AML-193 (cell line): ENCODE measurements around the gene TAF1A.
A peak's percentile ranks its signal among the peaks of the same experiment; 100 is the strongest.
"Not testable (repeated sequence)": the region's sequence is repeated elsewhere in the genome, so short reads cannot be mapped to it uniquely, and the experiment has no call there.

Experiments
- DNase-seq, 2 experiments: peaks; one replicate each; lab custom pipeline; 2025; lab: John Stamatoyannopoulos, UW

The TAF1A gene

DNA sequence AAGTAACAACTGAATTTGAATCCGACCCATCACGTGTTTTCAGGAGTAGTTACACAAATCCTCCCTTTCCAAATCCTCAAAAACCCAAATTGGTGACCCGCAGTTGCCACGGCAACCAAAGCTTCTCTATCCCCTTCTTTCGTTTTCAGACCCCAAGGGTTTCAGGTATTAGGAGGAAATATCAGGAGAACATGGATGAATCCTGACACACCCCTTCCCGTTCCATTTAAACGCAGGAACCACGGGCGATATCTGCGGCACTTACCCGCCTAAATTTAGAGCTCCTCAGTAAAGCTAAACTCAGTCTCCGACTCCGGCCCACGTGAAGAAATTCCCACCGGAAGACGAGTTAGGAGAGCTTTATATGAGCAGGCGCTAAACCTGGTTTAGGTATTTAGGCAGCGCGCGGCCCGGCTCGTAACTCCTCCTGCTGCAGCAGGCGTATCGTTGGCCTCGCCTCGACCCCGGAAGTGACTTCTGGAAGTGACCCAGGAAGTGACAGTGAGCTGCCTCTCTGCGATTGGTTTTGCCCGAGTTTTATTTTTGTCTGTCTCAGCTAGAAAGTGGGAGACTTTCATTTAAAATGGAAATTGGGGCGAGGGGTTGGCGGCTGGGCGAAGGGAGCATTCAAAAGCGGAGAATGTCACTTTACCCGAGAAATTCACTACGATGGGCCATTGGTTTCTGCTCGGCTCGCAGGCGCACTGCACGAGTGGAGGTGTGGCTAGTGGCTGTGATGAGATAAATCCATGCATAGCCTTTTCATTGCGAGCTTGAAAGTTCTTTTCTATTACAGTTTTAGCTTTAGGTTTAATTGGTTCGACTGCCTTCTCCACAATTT lies at the start of gene TAF1A:
Gene TAF1A (minus strand): TSS at position 472 of the 841 bp plus-strand sequence.
- DNase-seq = peak; percentile 73 to 81

DNA sequence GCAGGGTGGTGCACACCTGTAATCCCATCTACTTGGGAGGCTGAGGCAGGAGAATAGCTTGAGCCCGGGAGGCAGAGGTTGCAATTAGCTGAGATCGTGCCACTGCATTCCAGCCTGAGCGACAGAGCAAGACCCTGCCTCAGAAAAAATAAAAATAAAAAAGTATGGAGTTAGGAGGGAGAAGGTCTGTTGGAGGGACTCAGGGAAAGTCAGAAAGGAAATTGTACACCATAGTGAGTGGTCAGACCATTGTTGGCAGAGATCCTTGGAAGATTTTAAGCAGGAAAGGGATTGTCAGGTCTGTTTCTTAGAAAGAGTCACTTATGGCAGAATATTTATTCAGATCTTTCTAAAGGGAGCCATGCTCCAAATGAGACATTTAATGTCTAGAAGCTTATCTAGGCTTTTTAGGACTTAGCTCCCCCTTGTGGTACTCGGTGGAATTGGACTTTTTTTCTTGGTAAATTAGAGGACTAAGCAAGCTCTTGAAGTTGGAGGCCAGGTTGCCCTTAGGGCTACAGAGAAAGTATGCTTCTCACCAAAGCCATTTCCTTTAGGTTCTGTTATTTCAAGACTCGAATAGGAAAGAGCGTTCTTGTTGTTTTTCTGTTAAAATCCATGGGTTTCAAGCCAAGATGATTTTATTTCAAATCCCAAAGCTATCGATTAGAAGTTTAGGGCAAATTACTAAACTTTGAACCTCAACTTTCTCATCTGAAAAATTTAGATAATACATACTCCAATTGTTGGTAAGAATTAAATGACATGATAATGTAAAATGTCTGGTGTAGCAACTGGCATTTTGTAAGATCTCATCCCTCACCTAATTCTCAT lies 44.7 kb upstream of the TAF1A start:
- peak; percentile 82 to 88 for DNase-seq

DNA sequence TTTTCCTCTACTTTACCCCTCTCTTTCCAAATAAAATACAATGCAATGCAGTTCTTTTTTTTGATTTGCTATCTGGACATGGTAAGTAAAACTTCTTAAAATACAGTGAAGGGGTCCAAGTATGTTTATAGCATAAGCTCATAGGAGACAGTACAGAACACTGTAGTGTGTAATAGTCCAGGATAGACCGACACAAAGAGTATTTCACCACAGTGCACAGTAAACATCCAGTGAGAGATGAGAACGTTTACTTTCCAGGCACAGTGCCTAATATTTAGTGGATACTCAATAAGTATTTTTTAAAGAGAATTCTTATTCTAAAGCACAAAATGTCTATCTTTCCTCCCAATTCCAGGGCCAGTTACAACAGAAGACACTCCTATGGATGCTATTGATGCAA lies 43.0 kb upstream of the TAF1A start:
- no peak for DNase-seq

DNA sequence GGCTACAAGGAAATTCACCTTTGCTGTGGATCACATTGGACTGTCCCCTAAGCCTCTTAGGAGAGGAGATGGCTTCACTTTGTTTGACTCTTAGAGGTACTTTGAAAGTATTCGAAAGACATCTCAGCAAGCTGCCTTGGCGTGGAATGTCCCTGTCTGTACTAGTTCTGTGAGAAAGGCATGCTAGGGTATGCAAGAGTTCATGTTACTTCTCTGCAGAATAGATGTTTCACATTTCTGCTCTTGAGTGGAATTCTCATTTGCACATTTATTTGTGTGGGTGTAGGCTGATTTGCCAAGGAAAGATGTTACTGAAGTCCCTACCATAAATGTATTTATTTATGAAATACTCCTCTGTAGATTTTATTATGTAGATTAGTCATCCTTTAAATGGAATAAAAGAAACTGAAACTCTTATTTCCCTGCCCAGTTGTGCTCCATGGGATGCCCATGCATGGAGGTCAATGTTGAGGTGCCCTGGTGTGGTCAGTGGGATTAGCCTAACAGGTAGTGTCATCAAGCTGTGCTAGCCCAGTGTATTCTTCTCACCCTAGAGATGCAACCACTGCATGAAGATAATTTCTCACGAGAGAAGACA lies 42.0 kb upstream of the TAF1A start:
- DNase-seq = no peak

DNA sequence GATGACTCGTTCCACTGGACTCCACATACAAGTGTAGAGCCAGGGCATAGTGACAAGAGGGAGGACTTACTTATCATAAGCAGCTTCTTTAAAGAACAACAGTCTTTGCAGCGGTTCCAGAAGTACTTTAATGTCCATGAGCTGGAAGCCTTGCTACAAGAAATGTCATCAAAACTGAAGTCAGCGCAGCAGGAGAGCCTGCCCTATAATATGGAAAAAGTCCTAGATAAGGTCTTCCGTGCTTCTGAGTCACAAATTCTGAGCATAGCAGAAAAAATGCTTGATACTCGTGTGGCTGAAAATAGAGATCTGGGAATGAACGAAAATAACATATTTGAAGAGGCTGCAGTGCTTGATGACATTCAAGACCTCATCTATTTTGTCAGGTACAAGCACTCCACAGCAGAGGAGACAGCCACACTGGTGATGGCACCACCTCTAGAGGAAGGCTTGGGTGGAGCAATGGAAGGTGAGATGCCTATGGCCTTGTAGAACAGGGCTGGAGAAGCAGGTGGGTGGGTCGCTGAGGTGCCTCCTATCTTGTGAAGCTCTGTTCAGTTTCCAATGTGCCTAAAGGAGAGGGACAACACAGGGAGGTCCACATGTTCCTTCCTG lies 40.3 kb upstream of the TAF1A start:
- no peak for DNase-seq

DNA sequence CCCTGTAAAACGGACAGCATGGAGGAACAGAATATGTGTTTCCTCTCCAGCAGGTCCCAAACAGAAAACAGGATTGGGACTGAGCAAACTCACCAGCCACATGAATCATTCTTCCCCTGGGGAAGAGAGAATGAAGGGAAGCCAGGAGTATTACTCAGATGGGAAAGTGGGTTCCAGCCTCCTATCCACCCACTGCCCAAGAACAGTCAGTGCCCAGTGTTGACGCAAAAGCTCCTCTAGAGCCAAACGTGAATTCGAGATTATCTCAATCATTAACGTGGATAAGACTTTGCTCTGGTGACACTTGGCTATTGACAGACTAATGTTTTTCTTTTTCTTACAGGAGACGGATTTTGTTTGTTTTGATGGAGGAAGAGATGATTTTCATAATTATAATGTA lies 37.5 kb upstream of the TAF1A start:
- DNase-seq = no peak

DNA sequence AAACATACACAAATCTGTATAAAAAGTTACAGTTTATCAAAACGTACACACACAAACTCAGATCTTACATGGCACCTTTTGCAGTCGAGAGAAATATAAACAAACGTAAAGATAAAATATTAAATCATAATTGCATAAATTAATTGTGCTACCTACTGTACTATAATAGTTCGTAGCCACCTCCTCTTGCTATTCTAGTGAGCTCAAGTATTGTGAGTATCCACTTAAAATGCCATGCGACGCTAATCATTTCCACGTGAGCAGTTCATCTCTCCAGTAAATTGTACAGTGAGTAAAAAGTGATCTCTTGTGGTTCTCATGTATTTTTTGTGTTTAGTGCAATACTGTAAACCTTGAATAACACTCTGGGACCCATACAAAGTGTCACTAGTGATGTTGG lies 34.5 kb upstream of the TAF1A start:
- DNase-seq = no peak

DNA sequence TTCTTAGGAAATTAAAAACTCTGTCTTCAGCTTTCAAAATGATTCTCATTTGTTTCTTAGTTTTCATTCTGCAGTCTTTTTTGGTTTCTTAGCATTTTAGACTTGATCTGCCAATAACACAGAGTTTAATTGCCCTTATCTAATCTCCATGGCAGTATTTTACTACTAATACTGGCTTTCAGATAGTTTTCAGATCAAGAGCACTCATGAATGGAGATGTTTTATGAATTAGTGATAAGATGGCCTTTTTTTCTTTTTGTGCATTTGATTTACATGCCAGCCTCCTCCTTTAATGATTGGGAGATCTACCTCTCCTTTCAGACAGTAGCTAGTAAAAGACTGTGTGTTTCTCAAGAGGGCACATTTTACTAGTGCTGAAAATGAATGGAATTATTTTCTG lies 33.7 kb upstream of the TAF1A start:
- no peak for DNase-seq

DNA sequence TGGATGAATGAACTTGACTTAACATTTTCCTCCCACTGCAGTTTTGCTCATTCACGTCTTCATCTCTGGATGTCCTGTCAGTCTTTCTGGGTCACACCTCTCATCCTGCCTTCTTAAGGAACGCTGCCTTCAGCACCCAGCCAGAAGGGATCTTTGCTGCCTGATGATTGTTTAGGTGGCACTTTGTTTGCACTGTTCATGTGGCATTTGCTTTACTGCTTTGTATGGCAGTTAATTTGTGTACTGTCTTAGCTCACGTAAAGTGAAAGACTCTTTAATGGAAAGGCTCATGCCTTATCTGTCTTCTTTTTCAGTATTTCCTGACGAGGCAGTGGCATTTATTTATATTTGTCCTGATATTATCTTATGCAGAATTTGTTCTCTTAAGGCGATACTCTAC lies 33.0 kb upstream of the TAF1A start:
- no peak for DNase-seq

DNA sequence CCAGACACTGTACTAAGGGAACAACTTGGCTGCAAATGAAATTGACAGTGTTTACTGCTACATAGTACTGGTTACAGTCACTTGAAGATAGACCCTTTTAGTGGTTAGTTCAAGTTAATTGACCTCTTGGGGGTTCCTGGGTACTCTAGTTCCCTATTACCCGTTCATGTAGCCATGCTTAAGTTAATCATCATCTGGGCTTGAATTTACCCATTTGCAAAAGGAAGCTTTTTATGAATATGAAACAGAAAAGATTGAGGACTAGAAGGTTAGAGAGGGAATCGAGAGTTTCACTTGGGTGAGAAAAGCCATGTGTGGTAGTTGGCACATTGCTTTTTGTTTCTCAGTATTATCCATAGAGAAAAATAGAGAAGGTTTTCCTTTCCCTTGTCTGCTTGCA lies 30.8 kb upstream of the TAF1A start:
- no peak for DNase-seq

DNA sequence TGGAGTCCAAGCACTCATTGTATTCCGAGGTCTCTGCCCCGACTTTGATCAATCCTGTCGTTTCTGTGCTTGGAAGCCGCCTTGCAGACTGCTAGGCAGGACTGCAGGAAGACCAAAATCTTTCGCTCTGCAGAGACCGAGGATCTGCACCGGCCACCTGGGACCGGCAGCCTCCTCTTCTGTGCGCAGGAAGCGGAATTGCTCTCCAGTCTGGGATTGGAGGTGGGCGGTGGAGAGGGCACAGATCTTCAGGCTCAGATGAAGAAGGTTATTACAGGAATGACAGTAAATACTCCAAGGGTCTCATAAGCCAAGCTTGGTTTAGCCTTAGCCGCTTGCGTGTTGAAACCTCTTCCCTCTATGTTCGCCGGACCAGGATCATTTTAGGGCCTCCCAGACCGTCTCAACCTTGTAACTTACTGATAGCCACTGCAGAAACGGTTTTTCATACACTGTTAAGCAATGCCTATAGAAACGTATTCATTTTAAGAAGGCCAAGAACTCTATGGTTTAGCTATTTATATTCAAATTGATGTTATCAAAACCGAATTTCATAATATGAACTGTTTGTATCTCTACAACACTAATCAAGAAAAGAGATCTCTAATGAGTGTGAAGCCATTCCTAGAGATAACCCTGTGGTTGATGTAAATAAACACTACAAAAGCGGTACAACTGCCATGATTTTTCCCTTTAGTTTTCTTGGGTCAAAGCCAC lies 29.3 kb upstream of the TAF1A start:
- peak; percentile 12 to 17 for DNase-seq

DNA sequence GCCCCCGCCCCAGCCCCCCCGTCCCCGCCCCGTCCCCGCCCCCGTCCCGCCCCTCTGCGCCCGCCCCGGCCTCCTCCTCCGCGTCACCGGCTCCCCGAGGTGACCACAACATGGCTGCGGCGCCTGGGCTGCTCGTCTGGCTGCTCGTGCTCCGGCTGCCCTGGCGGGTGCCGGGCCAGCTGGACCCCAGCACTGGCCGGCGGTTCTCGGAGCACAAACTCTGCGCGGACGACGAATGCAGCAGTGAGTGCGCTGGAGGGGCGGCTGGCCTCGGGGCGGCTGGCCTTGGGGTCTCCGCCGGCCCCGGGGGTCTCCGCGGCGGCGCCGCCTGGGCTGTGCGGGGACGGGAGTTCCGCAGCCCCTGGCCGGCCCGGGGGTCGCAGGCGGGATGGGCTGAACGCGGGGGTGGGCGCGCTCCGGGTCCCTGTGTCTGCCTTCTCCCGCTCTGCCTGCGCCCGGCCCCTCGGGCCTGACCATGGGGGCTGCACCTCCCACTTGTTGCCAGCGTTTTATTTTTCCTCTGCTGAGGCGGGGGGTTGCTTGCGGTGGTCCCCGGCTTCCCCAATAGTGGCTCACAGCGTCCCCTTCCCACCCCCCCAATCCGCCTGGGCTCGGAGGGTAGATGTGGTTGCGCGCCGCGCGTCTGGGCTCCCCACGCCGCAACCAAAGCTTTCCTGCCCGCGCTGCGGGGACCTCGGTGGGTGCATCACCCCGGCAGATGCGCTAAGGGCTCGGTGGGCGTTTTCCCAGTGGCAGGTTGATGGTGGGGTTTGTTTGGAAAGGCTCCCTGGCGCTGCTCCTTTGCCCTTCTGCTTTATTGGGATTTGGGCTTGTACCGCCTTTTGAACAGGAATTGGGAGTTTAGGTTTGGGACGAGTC lies 28.5 kb upstream of the TAF1A start, which contains the start of gene MIA3:
Gene MIA3 (plus strand): TSS at position 97 of the 879 bp plus-strand sequence. CDS start 14 bp downstream, at position 111.
- DNase-seq = peak; percentile 41 to 45

DNA sequence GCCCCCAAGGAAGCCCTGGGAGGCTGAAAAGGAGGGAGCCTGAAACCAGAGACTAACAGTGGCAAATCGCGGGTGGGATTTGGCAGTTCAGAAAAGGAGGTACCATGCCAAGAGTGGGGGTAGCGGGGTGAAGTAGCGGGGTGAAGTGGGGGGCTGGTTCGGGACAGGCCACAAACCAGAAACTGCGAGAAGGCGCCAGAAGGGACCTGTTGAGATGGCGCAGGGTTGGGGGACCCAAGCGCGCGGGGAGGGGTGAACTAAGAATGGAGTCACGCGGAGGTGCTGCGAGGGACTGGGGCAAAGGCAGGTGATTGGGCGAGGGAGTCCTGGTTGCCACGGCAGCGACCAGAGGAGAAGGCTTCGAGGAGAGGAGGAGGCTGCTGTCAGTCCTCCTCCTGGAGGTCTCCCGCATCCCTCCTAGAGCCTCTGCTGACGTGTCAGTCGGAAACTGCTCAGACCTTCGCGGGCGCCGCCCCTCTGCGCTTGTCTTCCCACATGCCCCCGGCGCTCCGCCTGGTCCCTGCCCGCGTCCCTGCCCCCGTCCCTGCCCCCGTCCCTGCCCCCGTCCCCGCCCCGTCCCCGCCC lies 27.7 kb upstream of the TAF1A start:
- DNase-seq = peak; percentile 62 to 72

DNA sequence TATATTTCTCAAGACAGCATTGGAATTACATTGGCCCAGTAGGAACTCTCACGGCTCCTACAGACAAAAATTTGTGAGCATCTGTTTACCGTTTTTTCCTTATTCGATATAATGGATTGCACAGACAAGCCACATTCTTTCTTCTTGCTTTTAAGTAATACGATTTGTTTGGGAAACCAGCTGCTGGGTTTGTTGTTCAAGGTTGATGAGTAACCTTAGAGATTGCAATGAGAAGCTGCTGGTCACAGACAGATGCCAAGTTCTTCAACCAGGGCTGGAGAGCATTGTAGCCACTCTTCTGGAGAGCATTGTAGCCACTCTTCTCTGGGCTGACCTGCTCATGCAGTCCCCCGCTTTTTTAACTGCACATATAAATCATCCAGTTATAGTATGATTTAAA lies 26.8 kb upstream of the TAF1A start:
- no peak for DNase-seq

DNA sequence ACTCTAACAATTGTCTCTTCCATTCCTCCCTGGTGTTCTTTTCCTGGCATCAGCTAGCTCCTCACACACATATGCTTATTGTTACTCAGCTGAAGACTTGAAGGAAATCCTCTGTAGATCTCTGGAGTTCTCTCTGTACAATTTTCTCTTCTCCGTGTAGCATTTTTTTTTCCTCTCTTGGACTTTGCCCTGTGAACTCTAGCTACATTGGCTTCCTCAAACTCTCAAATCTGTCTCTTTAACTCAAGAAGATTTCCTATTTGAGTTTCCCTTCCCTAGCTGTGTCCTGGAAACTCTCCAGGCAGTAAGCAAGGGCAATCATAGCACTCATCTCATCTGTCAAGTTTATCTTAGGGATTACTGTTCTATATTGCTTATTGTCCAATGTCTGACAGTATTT lies 23.9 kb upstream of the TAF1A start:
- no peak for DNase-seq

DNA sequence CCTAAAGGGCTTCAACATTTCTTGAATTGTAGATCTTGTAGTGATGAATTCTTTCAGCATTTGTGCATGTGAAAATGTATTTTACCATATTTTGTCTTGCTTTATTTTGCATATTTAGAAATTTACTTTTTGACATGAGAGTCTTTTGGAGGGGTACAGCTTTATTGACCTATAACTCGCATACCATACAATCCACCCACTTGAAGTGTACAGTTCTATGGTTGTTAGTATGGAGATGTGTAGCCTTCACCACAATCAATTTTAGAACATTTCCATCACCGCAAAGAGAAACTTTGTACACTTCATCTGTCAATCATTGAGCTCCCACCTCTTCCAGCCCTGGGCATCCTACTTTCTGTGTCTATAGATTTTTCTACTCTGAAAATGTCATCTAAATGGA lies 21.0 kb upstream of the TAF1A start:
- DNase-seq = no peak

DNA sequence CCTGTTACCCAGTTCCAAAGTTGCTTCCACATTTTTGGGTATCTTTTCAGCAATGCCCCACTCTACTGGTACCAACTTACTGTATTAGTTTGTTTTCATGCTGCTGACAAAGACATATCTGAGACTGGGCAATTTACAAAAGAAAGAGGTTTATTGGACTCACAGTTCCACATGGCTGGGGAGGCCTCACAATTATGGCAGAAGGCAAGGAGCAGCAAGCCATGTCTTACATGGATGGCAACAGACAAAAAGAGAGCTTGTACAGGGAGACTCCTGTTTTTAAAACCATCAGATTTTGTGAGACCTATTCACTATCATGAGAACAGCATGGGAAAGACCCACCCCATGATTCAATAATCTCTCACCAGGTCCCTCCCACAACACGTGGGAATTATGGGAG lies 19.4 kb upstream of the TAF1A start:
- DNase-seq = not testable (repeated sequence)

DNA sequence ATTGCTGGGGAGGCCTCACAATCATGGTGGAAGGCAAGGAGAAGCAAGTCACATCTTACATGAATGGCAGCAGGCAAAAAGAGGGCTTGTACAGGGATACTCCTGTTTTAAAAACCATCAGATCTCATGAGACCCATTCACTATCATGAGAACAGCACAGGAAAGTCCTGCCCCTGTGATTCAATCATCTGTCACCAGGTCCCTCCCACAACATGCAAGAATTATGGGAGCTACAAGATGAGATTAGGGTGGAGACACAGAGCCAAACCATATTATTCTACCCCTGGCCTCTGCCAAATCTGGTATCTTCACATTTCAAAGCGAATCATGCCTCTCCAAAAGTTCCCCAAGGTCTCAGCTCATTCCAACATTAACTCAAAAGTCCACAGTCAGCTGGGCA lies 17.0 kb upstream of the TAF1A start:
- DNase-seq = no peak

DNA sequence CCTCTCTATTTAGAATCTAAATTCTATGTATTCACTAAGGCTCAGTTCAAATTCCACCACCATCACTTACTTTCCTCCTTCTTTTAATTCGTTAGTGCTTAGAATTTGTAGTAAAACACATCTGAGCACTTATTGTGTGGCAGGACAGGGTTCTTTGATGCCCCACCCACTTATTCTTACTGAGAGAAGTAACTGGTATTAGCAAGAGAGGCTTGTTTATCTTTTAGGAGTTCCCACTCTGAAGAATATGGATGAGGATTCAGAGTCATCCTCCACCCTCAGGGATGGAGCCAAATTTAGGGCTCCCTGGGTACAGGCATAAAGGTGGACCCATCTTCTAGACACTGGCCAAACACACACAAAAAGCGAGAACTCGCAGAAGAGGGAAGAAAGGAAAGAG lies 11.5 kb upstream of the TAF1A start:
- DNase-seq = no peak

DNA sequence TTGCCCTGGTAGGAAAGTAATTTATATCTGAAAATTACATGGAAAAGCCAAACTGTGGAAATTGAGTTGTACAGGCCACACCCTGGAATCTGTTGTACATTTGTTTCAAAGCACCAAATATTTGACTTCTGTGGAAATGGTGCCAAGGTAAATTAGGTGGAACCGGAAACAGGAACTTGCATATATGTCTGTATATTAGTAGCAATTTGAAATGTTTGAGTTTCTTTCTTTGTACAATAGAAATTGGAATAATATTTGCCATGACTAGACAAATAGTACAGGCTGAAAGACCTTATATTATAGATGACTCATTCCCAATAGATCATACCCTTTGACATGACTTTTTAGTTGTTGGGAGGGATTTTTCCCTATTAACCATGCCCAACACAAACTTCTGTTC lies 10.5 kb upstream of the TAF1A start:
- no peak for DNase-seq
